ENCODE data around the gene ABCC11.

Gene ABCC11

GRCh38 chr16:48180868-48181480 lies 66.4 kb downstream of the ABCC11 start:
- H3K9me3 ChIP-seq (ENCODE audit: insufficient read depth, low read depth, low read length): no peaks in the 10 kb centered on the region
- H4K91ac ChIP-seq (ENCODE audit: low read depth, low read length): no peak overlapping the region
- H2BK12ac ChIP-seq (ENCODE audit: low read length): no peak overlapping the region
- no peak overlapping the region for H3K27ac ChIP-seq (ENCODE audit: low read depth, low read length)
- H3K27me3 ChIP-seq (ENCODE audit: insufficient read depth, low read length): no peaks in the 10 kb centered on the region
- no peak overlapping the region for H2AK5ac ChIP-seq (ENCODE audit: low read length)
- no peak overlapping the region for H3K14ac ChIP-seq (ENCODE audit: low read length)
- H4K8ac ChIP-seq (ENCODE audit: low read depth, low read length): no peak overlapping the region
- WGBS (ENCODE audit: extremely low coverage, insufficient coverage, insufficient read length): no CpG with 5 or more reads among the region's 9 CpGs
- no peak overlapping the region for H2BK5ac ChIP-seq (ENCODE audit: low read depth, low read length, poor library complexity)
- no peak overlapping the region for H3K4ac ChIP-seq (ENCODE audit: low read depth, low read length)
- DNase-seq: no peak
- H3K79me1 ChIP-seq (ENCODE audit: low read length): no peaks in the 10 kb centered on the region
- no peak overlapping the region for H3K9ac ChIP-seq (ENCODE audit: low read length)
- H3K23ac ChIP-seq (ENCODE audit: low read length): no peak overlapping the region
- no peaks in the 10 kb centered on the region for H3K36me3 ChIP-seq (ENCODE audit: control insufficient read depth in 1 of 2, insufficient read depth in 2 of 2, low read length in 2 of 2)
- H3K4me1 ChIP-seq (ENCODE audit: control insufficient read depth in 1 of 2, insufficient read depth in 2 of 2, low read length in 2 of 2): no peaks in the 10 kb centered on the region
- H2BK120ac ChIP-seq (ENCODE audit: insufficient read depth, low read length, poor library complexity): no peak overlapping the region
- no peak overlapping the region for H3K4me2 ChIP-seq (ENCODE audit: low read length)
- H3K79me2 ChIP-seq (ENCODE audit: control insufficient read depth, insufficient read depth, low read length, poor library complexity): no peaks in the 10 kb centered on the region
- peak overlapping the region; percentile 45 for H3K4me3 ChIP-seq (ENCODE audit: low read depth, low read length)
- no peak overlapping the region for H2AFZ ChIP-seq (ENCODE audit: insufficient read depth, low read length, poor library complexity)
- no peak overlapping the region for H3K18ac ChIP-seq (ENCODE audit: low read length)
- H4K12ac ChIP-seq (ENCODE audit: low read depth, low read length): no peak overlapping the region

GRCh38 chr16:48176635-48177408 lies 70.5 kb downstream of the ABCC11 start:
- Histone ChIP-seq H3K4me1 (ENCODE audit: control insufficient read depth in 1 of 2, insufficient read depth in 2 of 2, low read length in 2 of 2) (no peaks in the 10 kb centered on the region), H3K79me1 (ENCODE audit: low read length) (no peaks in the 10 kb centered on the region), H3K23ac (ENCODE audit: low read length) (no peak overlapping the region), H3K18ac (ENCODE audit: low read length) (no peak overlapping the region), H2BK12ac (ENCODE audit: low read length) (no peak overlapping the region), H3K4me3 (ENCODE audit: low read depth, low read length) (no peak overlapping the region), H3K27me3 (ENCODE audit: insufficient read depth, low read length) (no peaks in the 10 kb centered on the region), H3K27ac (ENCODE audit: low read depth, low read length) (no peak overlapping the region), H3K9me3 (ENCODE audit: insufficient read depth, low read depth, low read length) (no peaks in the 10 kb centered on the region), H2AFZ (ENCODE audit: insufficient read depth, low read length, poor library complexity) (no peak overlapping the region), H4K12ac (ENCODE audit: low read depth, low read length) (no peak overlapping the region), H2BK5ac (ENCODE audit: low read depth, low read length, poor library complexity) (no peak overlapping the region), H3K4ac (ENCODE audit: low read depth, low read length) (no peak overlapping the region), H3K9ac (ENCODE audit: low read length) (no peak overlapping the region), H4K91ac (ENCODE audit: low read depth, low read length) (no peak overlapping the region), H4K8ac (ENCODE audit: low read depth, low read length) (no peak overlapping the region), H3K14ac (ENCODE audit: low read length) (no peak overlapping the region), H2BK120ac (ENCODE audit: insufficient read depth, low read length, poor library complexity) (no peak overlapping the region), H3K4me2 (ENCODE audit: low read length) (no peak overlapping the region), H3K36me3 (ENCODE audit: control insufficient read depth in 1 of 2, insufficient read depth in 2 of 2, low read length in 2 of 2) (no peaks in the 10 kb centered on the region), H2AK5ac (ENCODE audit: low read length) (no peak overlapping the region), H3K79me2 (ENCODE audit: control insufficient read depth, insufficient read depth, low read length, poor library complexity) (no peaks in the 10 kb centered on the region)
- WGBS (ENCODE audit: extremely low coverage, insufficient coverage, insufficient read length): no CpG with 5 or more reads among the region's 20 CpGs
- DNase-seq: no peak

GRCh38 chr16:48173889-48174288 lies 73.5 kb downstream of the ABCC11 start:
- Histone ChIP-seq H3K4me2 (ENCODE audit: low read length) (no peak overlapping the region), H2BK5ac (ENCODE audit: low read depth, low read length, poor library complexity) (no peak overlapping the region), H3K27ac (ENCODE audit: low read depth, low read length) (no peak overlapping the region), H4K91ac (ENCODE audit: low read depth, low read length) (no peak overlapping the region), H3K79me2 (ENCODE audit: control insufficient read depth, insufficient read depth, low read length, poor library complexity) (no peaks in the 10 kb centered on the region), H4K12ac (ENCODE audit: low read depth, low read length) (no peak overlapping the region), H2BK120ac (ENCODE audit: insufficient read depth, low read length, poor library complexity) (no peak overlapping the region), H4K8ac (ENCODE audit: low read depth, low read length) (no peak overlapping the region), H2AFZ (ENCODE audit: insufficient read depth, low read length, poor library complexity) (no peak overlapping the region), H3K27me3 (ENCODE audit: insufficient read depth, low read length) (no peaks in the 10 kb centered on the region), H3K9me3 (ENCODE audit: insufficient read depth, low read depth, low read length) (no peaks in the 10 kb centered on the region), H3K14ac (ENCODE audit: low read length) (no peak overlapping the region), H3K36me3 (ENCODE audit: control insufficient read depth in 1 of 2, insufficient read depth in 2 of 2, low read length in 2 of 2) (no peaks in the 10 kb centered on the region), H3K4me3 (ENCODE audit: low read depth, low read length) (no peak overlapping the region), H2BK12ac (ENCODE audit: low read length) (no peak overlapping the region), H3K79me1 (ENCODE audit: low read length) (no peaks in the 10 kb centered on the region), H3K4me1 (ENCODE audit: control insufficient read depth in 1 of 2, insufficient read depth in 2 of 2, low read length in 2 of 2) (no peaks in the 10 kb centered on the region), H3K9ac (ENCODE audit: low read length) (no peak overlapping the region), H2AK5ac (ENCODE audit: low read length) (no peak overlapping the region), H3K23ac (ENCODE audit: low read length) (no peak overlapping the region), H3K4ac (ENCODE audit: low read depth, low read length) (no peak overlapping the region), H3K18ac (ENCODE audit: low read length) (no peak overlapping the region)
- no CpG with 5 or more reads among the region's 1 CpG for WGBS (ENCODE audit: extremely low coverage, insufficient coverage, insufficient read length)
- DNase-seq: no peak

GRCh38 chr16:48172682-48173081 lies 74.7 kb downstream of the ABCC11 start:
- Histone ChIP-seq H4K12ac (ENCODE audit: low read depth, low read length) (no peak overlapping the region), H3K27me3 (ENCODE audit: insufficient read depth, low read length) (no peaks in the 10 kb centered on the region), H3K4me2 (ENCODE audit: low read length) (no peak overlapping the region), H3K9me3 (ENCODE audit: insufficient read depth, low read depth, low read length) (no peaks in the 10 kb centered on the region), H3K14ac (ENCODE audit: low read length) (no peak overlapping the region), H3K79me2 (ENCODE audit: control insufficient read depth, insufficient read depth, low read length, poor library complexity) (no peaks in the 10 kb centered on the region), H3K79me1 (ENCODE audit: low read length) (no peaks in the 10 kb centered on the region), H3K9ac (ENCODE audit: low read length) (no peak overlapping the region), H2BK12ac (ENCODE audit: low read length) (no peak overlapping the region), H3K4me1 (ENCODE audit: control insufficient read depth in 1 of 2, insufficient read depth in 2 of 2, low read length in 2 of 2) (no peaks in the 10 kb centered on the region), H4K8ac (ENCODE audit: low read depth, low read length) (no peak overlapping the region), H3K4me3 (ENCODE audit: low read depth, low read length) (no peak overlapping the region), H2AK5ac (ENCODE audit: low read length) (no peak overlapping the region), H3K18ac (ENCODE audit: low read length) (no peak overlapping the region), H2BK5ac (ENCODE audit: low read depth, low read length, poor library complexity) (no peak overlapping the region), H2BK120ac (ENCODE audit: insufficient read depth, low read length, poor library complexity) (no peak overlapping the region), H3K4ac (ENCODE audit: low read depth, low read length) (no peak overlapping the region), H4K91ac (ENCODE audit: low read depth, low read length) (no peak overlapping the region), H2AFZ (ENCODE audit: insufficient read depth, low read length, poor library complexity) (no peak overlapping the region), H3K23ac (ENCODE audit: low read length) (no peak overlapping the region), H3K27ac (ENCODE audit: low read depth, low read length) (no peak overlapping the region), H3K36me3 (ENCODE audit: control insufficient read depth in 1 of 2, insufficient read depth in 2 of 2, low read length in 2 of 2) (no peaks in the 10 kb centered on the region)
- no peak for DNase-seq
- WGBS (ENCODE audit: extremely low coverage, insufficient coverage, insufficient read length): no CpG with 5 or more reads among the region's 1 CpG
